Stomach (tissue), 4 donors: ENCODE measurements around the gene TTN.

Source experiments
- CTCF ChIP-seq, 7 experiments: fragments of 450-650 bp in 4 of 7; fragments of 200-600 bp in 3 of 7; sonication (generic) in 3 of 7; IDR thresholded peaks; one replicate each; pipeline ENCODE4 v1.5.1; 2016 to 2019; ENCODE audit warnings: antibody characterized with exemption in 7 of 7, control low read depth in 2 of 7, mild to moderate bottlenecking in 1 of 7
- EP300 ChIP-seq: sonication (generic); formaldehyde crosslinking; IDR thresholded peaks from one replicate; pipeline ENCODE4 v1.6.1; 2017; ENCODE audit warnings: antibody characterized with exemption
- POLR2A ChIP-seq, 4 donors: fragments of 450-650 bp; IDR thresholded peaks; one replicate each; pipeline ENCODE4 v1.6.1; 2016; ENCODE audit warnings: antibody characterized with exemption in 4 of 4, control low read depth in 2 of 4, mild to moderate bottlenecking in 1 of 4, moderate library complexity in 1 of 4
- POLR2AphosphoS5 ChIP-seq, 3 donors: sonication (generic); formaldehyde crosslinking; IDR thresholded peaks; one replicate each; pipeline ENCODE4 v1.6.1; 2016; ENCODE audit warnings: antibody characterized with exemption in 3 of 3

GRCh38 chr2:178770518-178770917, 36.7 kb downstream of the TTN start:
- no peak for TF ChIP-seq CTCF (IDR thresholded peaks at IDR 0.05)
- no peak for TF ChIP-seq POLR2A (IDR thresholded peaks at IDR 0.05)
- TF ChIP-seq POLR2AphosphoS5 (IDR thresholded peaks at IDR 0.05): no peak
- TF ChIP-seq EP300: no peak
